Spleen (tissue), 7 donors: Measurements from ENCODE around the gene MLXIP.

ENCODE experiments used
- POLR2A ChIP-seq, 3 donors: fragments of 450-650 bp; IDR thresholded peaks; one replicate each; pipeline ENCODE4 v1.5.1; 2017; ENCODE audit warnings: antibody characterized with exemption in 3 of 3, mild to moderate bottlenecking in 1 of 3
- POLR2AphosphoS5 ChIP-seq, 3 donors: sonication (generic); formaldehyde crosslinking; IDR thresholded peaks; one replicate each; pipeline ENCODE4 v1.5.1; 2017; ENCODE audit warnings: antibody characterized with exemption in 3 of 3
- TF ChIP-seq, protein P1 (sequence below), 11 experiments: fragments of 200-600 bp in 7 of 11; fragments of 450-650 bp in 4 of 11; sonication (generic) in 4 of 11; IDR thresholded peaks in 8 of 11; conservative IDR thresholded peaks in 3 of 11; 1 replicate in 7 of 11; 2 replicates in 4 of 11; pipeline versions ENCODE4 v1.4.0 to v1.8.0; 2016 to 2021; ENCODE audit warnings: antibody characterized with exemption in 11 of 11, inconsistent platforms in 4 of 11, mild to moderate bottlenecking in 1 of 11
- donor health status: DM: no; HTN: no; CAD: no; lungs with moderate emphysema.
- donor health status: DM: no; HTN: no; CAD: no.
- donor health status: DM: no; HTN: no; CAD: no.

DNA sequence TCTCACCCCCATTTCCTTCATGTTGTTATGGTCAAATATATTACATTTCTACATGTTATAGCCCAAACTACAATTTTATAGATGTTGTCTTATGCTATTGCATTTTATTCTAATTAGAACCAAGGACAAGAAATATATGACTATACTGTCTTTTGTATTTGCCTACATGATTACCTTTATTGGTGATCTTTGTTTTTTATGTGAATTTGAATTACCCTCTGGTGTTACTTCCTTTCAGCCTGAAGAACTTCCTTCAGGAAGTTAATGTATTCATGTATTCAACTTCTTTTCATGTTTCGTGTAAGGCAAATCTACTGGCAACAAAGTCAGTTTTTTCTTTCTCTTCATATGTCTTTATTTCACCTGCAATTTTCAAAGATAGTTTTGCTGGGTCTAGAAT is 116.2 kb downstream of the MLXIP start:
- TF ChIP-seq, protein P1, sequence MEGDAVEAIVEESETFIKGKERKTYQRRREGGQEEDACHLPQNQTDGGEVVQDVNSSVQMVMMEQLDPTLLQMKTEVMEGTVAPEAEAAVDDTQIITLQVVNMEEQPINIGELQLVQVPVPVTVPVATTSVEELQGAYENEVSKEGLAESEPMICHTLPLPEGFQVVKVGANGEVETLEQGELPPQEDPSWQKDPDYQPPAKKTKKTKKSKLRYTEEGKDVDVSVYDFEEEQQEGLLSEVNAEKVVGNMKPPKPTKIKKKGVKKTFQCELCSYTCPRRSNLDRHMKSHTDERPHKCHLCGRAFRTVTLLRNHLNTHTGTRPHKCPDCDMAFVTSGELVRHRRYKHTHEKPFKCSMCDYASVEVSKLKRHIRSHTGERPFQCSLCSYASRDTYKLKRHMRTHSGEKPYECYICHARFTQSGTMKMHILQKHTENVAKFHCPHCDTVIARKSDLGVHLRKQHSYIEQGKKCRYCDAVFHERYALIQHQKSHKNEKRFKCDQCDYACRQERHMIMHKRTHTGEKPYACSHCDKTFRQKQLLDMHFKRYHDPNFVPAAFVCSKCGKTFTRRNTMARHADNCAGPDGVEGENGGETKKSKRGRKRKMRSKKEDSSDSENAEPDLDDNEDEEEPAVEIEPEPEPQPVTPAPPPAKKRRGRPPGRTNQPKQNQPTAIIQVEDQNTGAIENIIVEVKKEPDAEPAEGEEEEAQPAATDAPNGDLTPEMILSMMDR (IDR thresholded peaks at IDR 0.05 in 8 of 11, conservative IDR thresholded peaks at IDR 0.05 in 3 of 11): no peak
- TF ChIP-seq POLR2A (IDR thresholded peaks at IDR 0.05) (no peak), POLR2AphosphoS5 (IDR thresholded peaks at IDR 0.05) (no peak)
